Measurements from ENCODE around the gene RAB23.
A peak's percentile ranks its signal among the peaks of the same experiment; 100 is the strongest.

Gene RAB23

DNA sequence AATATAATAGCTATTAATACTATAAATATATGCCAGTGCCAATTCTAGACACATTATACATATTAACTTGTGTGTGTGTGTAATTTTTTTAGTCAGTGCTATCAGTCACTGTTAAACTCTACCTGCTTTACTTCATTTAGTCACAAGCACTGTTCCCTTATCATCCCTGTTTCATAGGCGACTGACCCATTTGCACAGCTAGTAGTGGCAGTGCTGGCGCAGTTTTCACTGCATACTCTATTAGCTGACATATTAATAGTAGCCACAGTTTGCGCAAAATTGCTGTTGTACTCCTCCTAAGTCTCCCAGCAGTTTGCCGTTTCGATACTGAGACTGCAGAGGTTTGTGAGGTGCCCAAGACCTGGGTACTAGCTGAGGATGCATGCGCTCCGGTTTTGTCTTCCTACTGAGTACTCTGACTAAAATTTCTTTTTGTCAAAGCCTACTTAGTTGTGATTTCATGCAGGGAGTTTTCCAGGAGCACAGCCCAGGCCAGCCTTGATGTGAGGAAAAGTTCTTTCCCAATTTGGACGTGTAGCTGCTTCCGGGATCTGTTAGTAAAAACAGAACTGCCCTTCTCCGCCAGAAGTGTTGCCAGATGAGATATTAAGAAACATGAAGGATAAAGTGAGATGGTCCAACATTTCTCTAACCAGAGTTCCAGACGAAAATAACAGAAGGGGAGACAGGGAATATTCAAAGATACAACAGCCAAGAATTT lies 44.4 kb downstream of the RAB23 start:
- TF ChIP-seq TCF12 (IDR thresholded peaks at IDR 0.05; ENCODE audit: low read depth): no peak
- TF ChIP-seq YY1 (IDR thresholded peaks at IDR 0.05; ENCODE audit: low read depth): no peak
- TF ChIP-seq ZBTB7A (IDR thresholded peaks at IDR 0.05; ENCODE audit: low read depth): no peak
- no peak for TF ChIP-seq RAD21 (IDR thresholded peaks at IDR 0.05; ENCODE audit: low read depth)
- no peak for TF ChIP-seq TAF1 (IDR thresholded peaks at IDR 0.05; ENCODE audit: low read depth)
- TF ChIP-seq EP300 (IDR thresholded peaks at IDR 0.05; ENCODE audit: borderline replicate concordance): no peak
- TF ChIP-seq TEAD4 (IDR thresholded peaks at IDR 0.05): no peak
- TF ChIP-seq FOXM1 (IDR thresholded peaks at IDR 0.05; ENCODE audit: borderline replicate concordance, low read depth): no peak

DNA sequence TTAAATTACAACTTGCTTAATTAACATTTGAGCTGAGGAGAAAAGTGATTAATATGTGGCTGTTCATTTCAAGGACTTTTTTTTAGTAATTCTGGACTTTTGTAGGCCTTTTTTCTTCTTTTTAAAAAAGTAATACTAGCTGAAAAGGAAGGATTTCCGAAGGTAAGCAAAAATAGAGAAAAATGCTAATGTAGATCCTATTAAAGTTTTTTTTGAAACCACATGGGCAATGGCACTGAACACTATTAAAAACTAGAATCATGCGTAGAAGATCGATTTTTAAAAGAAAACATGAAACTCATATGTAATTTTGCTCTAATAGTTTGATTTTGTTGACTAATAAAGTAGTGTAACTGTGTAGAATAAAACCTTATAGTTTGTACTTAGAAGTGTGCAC lies 47.6 kb downstream of the RAB23 start:
- TF ChIP-seq CREB1 (IDR thresholded peaks at IDR 0.05; ENCODE audit: low read depth): no peak
- no peak for TF ChIP-seq EGR1 (IDR thresholded peaks at IDR 0.05)
- TF ChIP-seq, protein P1, sequence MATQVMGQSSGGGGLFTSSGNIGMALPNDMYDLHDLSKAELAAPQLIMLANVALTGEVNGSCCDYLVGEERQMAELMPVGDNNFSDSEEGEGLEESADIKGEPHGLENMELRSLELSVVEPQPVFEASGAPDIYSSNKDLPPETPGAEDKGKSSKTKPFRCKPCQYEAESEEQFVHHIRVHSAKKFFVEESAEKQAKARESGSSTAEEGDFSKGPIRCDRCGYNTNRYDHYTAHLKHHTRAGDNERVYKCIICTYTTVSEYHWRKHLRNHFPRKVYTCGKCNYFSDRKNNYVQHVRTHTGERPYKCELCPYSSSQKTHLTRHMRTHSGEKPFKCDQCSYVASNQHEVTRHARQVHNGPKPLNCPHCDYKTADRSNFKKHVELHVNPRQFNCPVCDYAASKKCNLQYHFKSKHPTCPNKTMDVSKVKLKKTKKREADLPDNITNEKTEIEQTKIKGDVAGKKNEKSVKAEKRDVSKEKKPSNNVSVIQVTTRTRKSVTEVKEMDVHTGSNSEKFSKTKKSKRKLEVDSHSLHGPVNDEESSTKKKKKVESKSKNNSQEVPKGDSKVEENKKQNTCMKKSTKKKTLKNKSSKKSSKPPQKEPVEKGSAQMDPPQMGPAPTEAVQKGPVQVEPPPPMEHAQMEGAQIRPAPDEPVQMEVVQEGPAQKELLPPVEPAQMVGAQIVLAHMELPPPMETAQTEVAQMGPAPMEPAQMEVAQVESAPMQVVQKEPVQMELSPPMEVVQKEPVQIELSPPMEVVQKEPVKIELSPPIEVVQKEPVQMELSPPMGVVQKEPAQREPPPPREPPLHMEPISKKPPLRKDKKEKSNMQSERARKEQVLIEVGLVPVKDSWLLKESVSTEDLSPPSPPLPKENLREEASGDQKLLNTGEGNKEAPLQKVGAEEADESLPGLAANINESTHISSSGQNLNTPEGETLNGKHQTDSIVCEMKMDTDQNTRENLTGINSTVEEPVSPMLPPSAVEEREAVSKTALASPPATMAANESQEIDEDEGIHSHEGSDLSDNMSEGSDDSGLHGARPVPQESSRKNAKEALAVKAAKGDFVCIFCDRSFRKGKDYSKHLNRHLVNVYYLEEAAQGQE (IDR thresholded peaks at IDR 0.05; ENCODE audit: low read depth): no peak
- no peak for TF ChIP-seq ZBTB7A (IDR thresholded peaks at IDR 0.05; ENCODE audit: low read depth)
- no peak for TF ChIP-seq YY1 (IDR thresholded peaks at IDR 0.05; ENCODE audit: low read depth)
- no peak for TF ChIP-seq TEAD4 (IDR thresholded peaks at IDR 0.05)
- TF ChIP-seq, protein P2, sequence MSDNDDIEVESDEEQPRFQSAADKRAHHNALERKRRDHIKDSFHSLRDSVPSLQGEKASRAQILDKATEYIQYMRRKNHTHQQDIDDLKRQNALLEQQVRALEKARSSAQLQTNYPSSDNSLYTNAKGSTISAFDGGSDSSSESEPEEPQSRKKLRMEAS (IDR thresholded peaks at IDR 0.05): no peak
- TF ChIP-seq, protein P3, sequence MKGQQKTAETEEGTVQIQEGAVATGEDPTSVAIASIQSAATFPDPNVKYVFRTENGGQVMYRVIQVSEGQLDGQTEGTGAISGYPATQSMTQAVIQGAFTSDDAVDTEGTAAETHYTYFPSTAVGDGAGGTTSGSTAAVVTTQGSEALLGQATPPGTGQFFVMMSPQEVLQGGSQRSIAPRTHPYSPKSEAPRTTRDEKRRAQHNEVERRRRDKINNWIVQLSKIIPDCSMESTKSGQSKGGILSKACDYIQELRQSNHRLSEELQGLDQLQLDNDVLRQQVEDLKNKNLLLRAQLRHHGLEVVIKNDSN (IDR thresholded peaks at IDR 0.05): no peak
- no peak for TF ChIP-seq TAF1 (IDR thresholded peaks at IDR 0.05; ENCODE audit: low read depth)

DNA sequence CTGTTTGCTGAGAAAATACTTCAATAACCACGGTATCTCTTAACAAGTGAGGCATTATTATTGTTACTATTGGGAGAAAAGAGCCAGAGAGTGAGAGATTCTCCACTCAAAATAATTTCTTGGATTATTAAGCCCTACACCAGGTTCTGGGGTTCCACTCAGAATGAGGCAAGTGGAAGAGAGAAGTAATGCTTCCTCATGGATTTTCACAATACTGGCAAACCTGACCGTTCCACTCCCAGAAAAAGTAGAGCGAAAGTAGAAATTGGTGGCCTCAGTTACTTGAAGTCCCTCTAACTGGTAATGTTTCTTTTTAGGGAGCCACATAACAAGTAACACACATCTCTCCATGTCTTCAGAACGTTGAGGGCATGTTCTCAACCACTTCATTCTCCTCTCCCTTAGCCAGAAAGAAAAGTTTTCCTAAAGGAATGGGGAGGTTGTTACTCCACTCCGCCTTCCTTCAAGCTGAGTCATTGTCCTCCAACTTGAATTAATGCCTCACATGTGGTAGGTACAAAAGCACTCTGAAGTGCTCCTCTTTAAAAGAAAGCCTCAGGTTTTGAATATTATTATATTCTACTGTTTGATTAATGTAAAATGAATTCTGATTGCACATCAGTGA lies 48.1 kb downstream of the RAB23 start:
- TF ChIP-seq FOXM1 (IDR thresholded peaks at IDR 0.05; ENCODE audit: borderline replicate concordance, low read depth) (no peak), TCF12 (IDR thresholded peaks at IDR 0.05; ENCODE audit: low read depth) (no peak), ZBTB7A (IDR thresholded peaks at IDR 0.05; ENCODE audit: low read depth) (no peak), RAD21 (IDR thresholded peaks at IDR 0.05; ENCODE audit: low read depth) (no peak), EGR1 (IDR thresholded peaks at IDR 0.05) (no peak)
- TF ChIP-seq, protein P2 (IDR thresholded peaks at IDR 0.05): 0 out of 2 replicates have a peak, but pooled peaks have one; percentile 33
- TF ChIP-seq, protein P3 (IDR thresholded peaks at IDR 0.05): no peak

DNA sequence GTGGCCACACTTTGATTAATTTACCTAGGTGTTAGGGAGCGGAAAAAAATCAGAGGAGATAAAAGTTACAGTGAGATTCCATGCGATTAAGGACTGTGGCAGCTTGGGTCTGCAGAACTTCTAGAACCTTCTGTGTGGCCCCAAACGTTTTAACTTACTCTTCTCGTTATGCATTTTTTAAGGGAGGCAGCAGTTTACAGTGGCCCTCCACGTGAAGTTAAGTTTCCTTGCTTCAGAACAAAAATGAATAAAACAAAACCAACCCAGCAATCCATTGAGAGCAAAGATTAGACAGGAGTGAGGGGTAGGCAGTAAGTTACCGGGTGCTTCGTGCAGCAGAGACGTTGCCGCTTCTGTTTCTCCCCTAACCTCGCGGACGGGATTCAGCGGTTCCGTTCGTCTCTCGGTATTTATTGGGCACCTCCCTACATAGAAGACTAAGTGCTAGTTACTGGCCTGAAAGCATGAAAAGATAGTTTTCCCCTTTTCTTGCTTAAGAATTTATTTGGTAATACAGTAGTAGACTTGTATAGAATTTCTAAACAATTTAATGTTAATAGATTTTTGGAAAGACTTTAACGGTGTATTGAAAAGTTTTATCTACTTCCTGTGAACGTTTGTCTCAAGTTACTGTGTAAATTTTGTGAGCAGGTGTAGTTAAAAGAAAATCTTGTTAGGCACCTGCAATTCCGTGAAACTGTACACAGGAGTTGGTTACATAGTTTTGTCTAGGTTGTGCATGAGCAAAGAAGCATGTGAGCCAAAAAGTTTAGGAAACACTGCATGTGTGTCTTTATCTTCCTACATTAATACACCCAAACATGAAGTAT lies 48.8 kb downstream of the RAB23 start:
- TF ChIP-seq NFIC (IDR thresholded peaks at IDR 0.05) (no peak), FOXM1 (IDR thresholded peaks at IDR 0.05; ENCODE audit: borderline replicate concordance, low read depth) (no peak), EGR1 (IDR thresholded peaks at IDR 0.05) (no peak), TCF12 (IDR thresholded peaks at IDR 0.05; ENCODE audit: low read depth) (no peak), TAF1 (IDR thresholded peaks at IDR 0.05; ENCODE audit: low read depth) (no peak), TEAD4 (IDR thresholded peaks at IDR 0.05) (no peak), RAD21 (IDR thresholded peaks at IDR 0.05; ENCODE audit: low read depth) (no peak), ZBTB7A (IDR thresholded peaks at IDR 0.05; ENCODE audit: low read depth) (no peak), CREB1 (IDR thresholded peaks at IDR 0.05; ENCODE audit: low read depth) (no peak)
- TF ChIP-seq, protein P2 (IDR thresholded peaks at IDR 0.05): no peak
- TF ChIP-seq, protein P1 (IDR thresholded peaks at IDR 0.05; ENCODE audit: low read depth): no peak
